Body of pancreas (tissue), 4 donors: ENCODE data around the gene ACOT7. TPM values are rescaled to one million over a fixed set of nuclear protein-coding genes. Genes with fewer than 3 reads are reported as not detected.

Experiments
- ATAC-seq: fragments of 150-250 bp; one replicate; pipeline ENCODE4 v1.9.1; 2016
- DNase-seq, 4 donors: peaks; one replicate each; pipeline ENCODE4 v3.0.0-alpha.2; 2019
- H3K27ac ChIP-seq, 4 donors: fragments of 200-600 bp; sonication (generic); 1 replicate in 3 of 4; 2 replicates in 1 of 4; pipeline versions ENCODE4 v1.5.1 to v1.6.1; 2016 to 2019; ENCODE audit warnings: mild to moderate bottlenecking in 1 of 4, mixed read lengths in 1 of 4, moderate library complexity in 1 of 4
- H3K27me3 ChIP-seq, 2 donors: fragments of 200-600 bp; sonication (generic); one replicate each; pipeline ENCODE4 v1.6.0; 2016; ENCODE audit warnings: mild to moderate bottlenecking in 1 of 2
- H3K36me3 ChIP-seq, 2 donors: fragments of 200-600 bp; sonication (generic); replicated peaks in 1 of 2; 2 replicates each; pipeline ENCODE4 v1.5.1; 2016; ENCODE audit warnings: low read depth in 2 of 2; ENCODE audit not compliant: insufficient read depth in 1 of 2
- H3K4me1 ChIP-seq: fragments of 200-600 bp; sonication (generic); one replicate; pipeline ENCODE4 v1.6.0; 2016
- H3K4me3 ChIP-seq, 2 donors: fragments of 200-600 bp; sonication (generic); 1 replicate in 1 of 2; 2 replicates in 1 of 2; pipeline ENCODE4 v1.5.1; 2016 to 2019
- H3K9me3 ChIP-seq, 3 donors: fragments of 200-600 bp; sonication (generic); 1 replicate in 2 of 3; 2 replicates in 1 of 3; pipeline ENCODE4 v1.5.1; 2016
- CTCF ChIP-seq, 7 experiments: fragments of 450-650 bp in 4 of 7; fragments of 200-600 bp in 3 of 7; sonication (generic) in 3 of 7; IDR thresholded peaks; one replicate each; pipeline ENCODE4 v1.5.1; 2016 to 2019; ENCODE audit warnings: antibody characterized with exemption in 7 of 7
- POLR2A ChIP-seq, 3 donors: fragments of 450-650 bp; IDR thresholded peaks; one replicate each; pipeline ENCODE4 v1.6.1; 2016; ENCODE audit warnings: antibody characterized with exemption in 3 of 3, mild to moderate bottlenecking in 2 of 3
- WGBS, 2 donors: methylation state at CpG; one replicate each; pipeline ENCODE4 v1.1.5; 2017; 5-methylcytosine and 5-hydroxymethylcytosine counted together
- intact Hi-C: fragments of 100-400 bp; cut with DNase I; formaldehyde crosslinking; loops from one replicate; pipeline ENCODE4 v1.15.1; 2023
- total RNA-seq, 2 donors: library from RNA; depleted of rRNA; stranded (reverse); fragments of >200 nt; gene quantifications; one replicate each; pipeline ENCODE4 v1.1.0, GENCODE V29; 2016

Gene ACOT7
- total RNA-seq, 2 donors from 2014 or later: 6.0 to 33.0 TPM

- intact Hi-C loops: no loop called here
- DNase-seq (no peak), ATAC-seq (no peak)
- H3K27me3 ChIP-seq: no peaks in the 10 kb centered on the region
- no peak overlapping the region for H3K4me3 ChIP-seq
- TF ChIP-seq POLR2A (IDR thresholded peaks at IDR 0.05) (no peak), CTCF (IDR thresholded peaks at IDR 0.05) (no peak)
- H3K36me3 ChIP-seq: no peaks in the 10 kb centered on the region
- H3K9me3 ChIP-seq: no peaks in the 10 kb centered on the region
- peaks cover 13% of the 10 kb centered on the region for H3K4me1 ChIP-seq
- WGBS, 2 donors: 73 to 86% methylated on average over 9 to 18 of the region's 22 CpGs
- peak overlapping the region in 1 of 4 donors; percentile 44 for H3K27ac ChIP-seq
Observed at GRCh38 chr1:6385488-6386191, 7.9 kb downstream of the ACOT7 start.

- H3K27ac ChIP-seq: peak overlapping the region in 1 of 4 donors; percentile 44
- TF ChIP-seq POLR2A (IDR thresholded peaks at IDR 0.05) (no peak), CTCF (IDR thresholded peaks at IDR 0.05) (no peak)
- H3K4me3 ChIP-seq: no peak overlapping the region
- H3K27me3 ChIP-seq: no peaks in the 10 kb centered on the region
- no peaks in the 10 kb centered on the region for H3K9me3 ChIP-seq
- ATAC-seq (peak; percentile 95), DNase-seq (peak; percentile 83 to 94 (median 91))
- intact Hi-C loops: no loop called here
- WGBS, 2 donors: 25 to 38% methylated on average over 1 to 5 of the region's 5 CpGs
- H3K36me3 ChIP-seq: no peaks in the 10 kb centered on the region
- peaks cover 13% of the 10 kb centered on the region for H3K4me1 ChIP-seq
Observed at GRCh38 chr1:6384962-6385361, 8.6 kb downstream of the ACOT7 start.

- TF ChIP-seq CTCF (IDR thresholded peaks at IDR 0.05): no peak
- TF ChIP-seq POLR2A (IDR thresholded peaks at IDR 0.05): no peak
- intact Hi-C loops: no loop called here
- WGBS, 2 donors: 95% methylated on average over 1 of the region's 1 CpG
- Histone ChIP-seq H3K27ac (no peak overlapping the region), H3K9me3 (no peaks in the 10 kb centered on the region), H3K27me3 (no peaks in the 10 kb centered on the region), H3K4me3 (no peak overlapping the region), H3K36me3 (no peaks in the 10 kb centered on the region), H3K4me1 (peaks cover 13% of the 10 kb centered on the region)
- no peak for ATAC-seq
- DNase-seq: no peak
Observed at GRCh38 chr1:6384135-6384534, 9.4 kb downstream of the ACOT7 start.

GRCh38 chr1:6380037-6380436 is 13.5 kb downstream of the ACOT7 start:
- H3K4me1 ChIP-seq: peaks cover 6% of the 10 kb centered on the region
- H3K4me3 ChIP-seq: no peak overlapping the region
- no peaks in the 10 kb centered on the region for H3K36me3 ChIP-seq
- intact Hi-C loops: no loop called here
- H3K27ac ChIP-seq: no peak overlapping the region
- H3K27me3 ChIP-seq: no peaks in the 10 kb centered on the region
- no peaks in the 10 kb centered on the region for H3K9me3 ChIP-seq
- TF ChIP-seq CTCF (IDR thresholded peaks at IDR 0.05): no peak
- 91 to 95% methylated on average over 7 of the region's 7 CpGs for WGBS, 2 donors
- no peak for DNase-seq
- ATAC-seq: no peak
